ENCODE results near the gene APOOL.

DNA sequence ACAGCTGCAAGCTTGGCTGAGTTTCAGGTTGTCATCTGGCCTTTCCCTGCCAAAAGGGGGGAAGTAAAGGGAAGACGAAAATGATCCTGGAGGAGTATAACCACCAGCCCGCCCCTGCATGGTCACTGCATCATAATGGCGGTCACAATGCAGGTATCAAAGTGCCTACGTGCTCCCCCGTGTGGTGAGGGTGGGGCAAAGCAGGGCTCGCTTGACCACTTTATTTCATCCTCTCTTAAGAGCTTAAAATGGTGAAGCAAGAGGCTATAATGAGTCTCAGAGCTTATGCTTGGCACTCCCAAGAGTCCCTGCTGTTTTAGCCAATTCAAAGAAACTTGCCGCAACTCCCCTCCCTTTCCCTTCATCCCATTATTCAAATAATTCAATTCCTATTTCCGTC lies 105.6 kb downstream of the APOOL start:
- TF ChIP-seq FOXK2 (conservative IDR thresholded peaks at IDR 0.05 in 1 of 2, IDR thresholded peaks at IDR 0.05 in 1 of 2; ENCODE audit: low read depth in 2 of 2): no peak
- no peak for TF ChIP-seq CHCHD3 (CRISPR knock-in tag; IDR thresholded peaks at IDR 0.05)
- TF ChIP-seq NR2C2 (CRISPR knock-in tag; IDR thresholded peaks at IDR 0.05): no peak
- TF ChIP-seq NR2C2 (tag; IDR thresholded peaks at IDR 0.05): no peak
- peak; percentile 6; the same call in 1 of the 2 replicates for TF ChIP-seq REST (IDR thresholded peaks at IDR 0.05; ENCODE audit: borderline replicate concordance)
- TF ChIP-seq REST (CRISPR knock-in tag; IDR thresholded peaks at IDR 0.05; ENCODE audit: low read depth): no peak
- no peak for TF ChIP-seq MEIS2 (IDR thresholded peaks at IDR 0.05; ENCODE audit: partially characterized antibody)
- TF ChIP-seq ZNF165 (CRISPR knock-in tag; IDR thresholded peaks at IDR 0.05; ENCODE audit: borderline replicate concordance): no peak
- TF ChIP-seq PHB2 (IDR thresholded peaks at IDR 0.05; ENCODE audit: low read depth): no peak
